SIG-M5 treated with dmso at 0.1 percent for 504 hours (cell line): ENCODE measurements around the gene TRAPPC2L.

Source experiments
- DNase-seq: peaks from one replicate; lab custom pipeline; 2025; ENCODE audit not compliant: unreplicated experiment; lab: John Stamatoyannopoulos, UW

Gene TRAPPC2L

GRCh38 chr16:88906020-88906419 lies 49.1 kb downstream of the TRAPPC2L start:
- no peak for DNase-seq

- DNase-seq = no peak
These were observed 49.7 kb downstream of the TRAPPC2L start for GRCh38 chr16:88906535-88907105.

GRCh38 chr16:88907768-88908167 lies 50.8 kb downstream of the TRAPPC2L start:
- no peak for DNase-seq

- DNase-seq = no peak
These were observed 51.4 kb downstream of the TRAPPC2L start for GRCh38 chr16:88908307-88908706.

- no peak for DNase-seq
These were observed 52.7 kb downstream of the TRAPPC2L start for GRCh38 chr16:88909431-88910210.

GRCh38 chr16:88910284-88911135 lies 53.6 kb downstream of the TRAPPC2L start:
- no peak for DNase-seq

- no peak for DNase-seq
These were observed 54.4 kb downstream of the TRAPPC2L start for GRCh38 chr16:88911136-88911945.

GRCh38 chr16:88911946-88912310 lies 55.0 kb downstream of the TRAPPC2L start:
- no peak for DNase-seq
